DND-41 (cell line): Measurements from ENCODE around the gene FRRS1L.

Experiments used
- ATAC-seq: fragments of 200-7000 bp; cut with Tn5 transposase; 3 replicates; pipeline ENCODE4 v1.9.1; 2021; ENCODE audit warnings: low read depth; ENCODE audit not compliant: insufficient read depth
- DNase-seq: peaks from one replicate; pipeline ENCODE4 v3.0.0-alpha.2; 2020
- H2AFZ ChIP-seq: 2 replicates; pipeline ENCODE4 v1.6.0; 2012; ENCODE audit warnings: low read depth, low read length
- H3K27ac ChIP-seq: 2 replicates; pipeline ENCODE4 v1.5.1; 2012; ENCODE audit warnings: low read length, inconsistent platforms
- H3K27me3 ChIP-seq: fragments of 200-600 bp; sonication (generic); 2 replicates; pipeline ENCODE4 v1.6.0; 2012; ENCODE audit warnings: low read length, mild to moderate bottlenecking, inconsistent platforms; ENCODE audit not compliant: insufficient read depth, poor library complexity
- H3K36me3 ChIP-seq: 2 replicates; pipeline ENCODE4 v1.5.1; 2012; ENCODE audit warnings: low read length, inconsistent platforms; ENCODE audit not compliant: insufficient read depth
- H3K4me1 ChIP-seq: 2 replicates; pipeline ENCODE4 v1.5.1; 2012; ENCODE audit warnings: mild to moderate bottlenecking, low read length; ENCODE audit not compliant: insufficient read depth
- H3K4me2 ChIP-seq: 2 replicates; pipeline ENCODE4 v1.6.0; 2012; ENCODE audit warnings: mild to moderate bottlenecking, moderate library complexity, low read length, inconsistent platforms; ENCODE audit not compliant: insufficient read depth
- H3K4me3 ChIP-seq, 2 experiments: fragments of 200-600 bp in 1 of 2; shearing (Covaris generic) in 1 of 2; 2 replicates each; pipeline ENCODE4 v1.5.1; 2012 to 2016; ENCODE audit warnings: inconsistent platforms in 2 of 2, low read length in 2 of 2, mild to moderate bottlenecking in 2 of 2, low read depth in 1 of 2, moderate library complexity in 1 of 2
- H3K79me2 ChIP-seq: 2 replicates; pipeline ENCODE4 v1.6.0; 2012; ENCODE audit warnings: low read length, inconsistent platforms; ENCODE audit not compliant: insufficient read depth
- H3K9ac ChIP-seq: 2 replicates; pipeline ENCODE4 v1.6.0; 2012; ENCODE audit warnings: low read depth, mild to moderate bottlenecking, inconsistent platforms, low read length, moderate library complexity
- H3K9me3 ChIP-seq: 2 replicates; pipeline ENCODE4 v1.5.1; 2012; ENCODE audit warnings: low read length, moderate library complexity, mild to moderate bottlenecking, inconsistent platforms; ENCODE audit not compliant: insufficient read depth, severe bottlenecking
- H4K20me1 ChIP-seq: 2 replicates; pipeline ENCODE4 v1.6.0; 2012; ENCODE audit warnings: low read length; ENCODE audit not compliant: insufficient read depth
- CTCF ChIP-seq: IDR thresholded peaks from 2 replicates; pipeline ENCODE4 v1.5.1; 2012; ENCODE audit warnings: borderline replicate concordance, low read length, moderate library complexity, mild to moderate bottlenecking; ENCODE audit not compliant: poor library complexity, severe bottlenecking; ENCODE audit errors: extremely low read depth
- EZH2 ChIP-seq: IDR thresholded peaks from 3 replicates; pipeline ENCODE4 v1.6.1; 2012; ENCODE audit warnings: borderline replicate concordance, low read depth, mild to moderate bottlenecking, moderate library complexity, low read length, inconsistent platforms; ENCODE audit not compliant: severe bottlenecking

Gene FRRS1L

GRCh38 chr9:109143881-109144562, 23.0 kb downstream of the FRRS1L start:
- TF ChIP-seq CTCF, result peak; percentile 54
- no peak for TF ChIP-seq EZH2
- ATAC-seq (peak; percentile 84), DNase-seq (peak; percentile 32)
- Histone ChIP-seq H3K4me1 (no peaks in the 10 kb centered on the region), H3K27ac (no peak overlapping the region), H4K20me1 (no peaks in the 10 kb centered on the region), H3K9ac (no peak overlapping the region), H3K4me3 (no peak overlapping the region), H3K79me2 (no peaks in the 10 kb centered on the region), H3K27me3 (no peaks in the 10 kb centered on the region), H3K36me3 (no peaks in the 10 kb centered on the region), H2AFZ (no peak overlapping the region), H3K4me2 (no peak overlapping the region), H3K9me3 (no peaks in the 10 kb centered on the region)

GRCh38 chr9:109141375-109141774, 25.7 kb downstream of the FRRS1L start:
- Histone ChIP-seq H3K9ac (no peak overlapping the region), H3K79me2 (no peaks in the 10 kb centered on the region), H3K36me3 (no peaks in the 10 kb centered on the region), H4K20me1 (no peaks in the 10 kb centered on the region), H3K4me2 (no peak overlapping the region), H3K4me1 (no peaks in the 10 kb centered on the region), H3K27me3 (no peaks in the 10 kb centered on the region), H3K4me3 (no peak overlapping the region), H2AFZ (no peak overlapping the region), H3K9me3 (no peaks in the 10 kb centered on the region), H3K27ac (no peak overlapping the region)
- TF ChIP-seq CTCF (no peak), EZH2 (no peak)
- no peak for DNase-seq
- ATAC-seq, result no peak

GRCh38 chr9:109139851-109140250, 27.2 kb downstream of the FRRS1L start:
- Histone ChIP-seq H4K20me1 (no peaks in the 10 kb centered on the region), H3K27me3 (no peaks in the 10 kb centered on the region), H3K4me3 (no peak overlapping the region)

More at GRCh38 chr9:109139851-109140250, 27.2 kb downstream of the FRRS1L start:
- Histone ChIP-seq H3K9ac (no peak overlapping the region), H3K4me2 (no peak overlapping the region), H3K4me1 (no peaks in the 10 kb centered on the region), H3K27ac (no peak overlapping the region), H2AFZ (no peak overlapping the region), H3K9me3 (no peaks in the 10 kb centered on the region), H3K79me2 (no peaks in the 10 kb centered on the region), H3K36me3 (no peaks in the 10 kb centered on the region)
- ATAC-seq (no peak), DNase-seq (no peak)
- no peak for TF ChIP-seq CTCF
